ENCODE data around the gene ROR2.
A peak's percentile ranks its signal among the peaks of the same experiment; 100 is the strongest.

ROR2 gene

GRCh38 chr9:91771864-91772263 is 178.2 kb downstream of the ROR2 start:
- DNase-seq (ENCODE audit: low spot score), result no peak

GRCh38 chr9:91771027-91771426 is 179.0 kb downstream of the ROR2 start:
- peak; percentile 20 for DNase-seq (ENCODE audit: low spot score)

- no peak for DNase-seq (ENCODE audit: low spot score)
Observed at GRCh38 chr9:91770229-91770628, 179.8 kb downstream of the ROR2 start.

- DNase-seq (ENCODE audit: low spot score), result no peak
Observed at GRCh38 chr9:91768977-91769916, 180.8 kb downstream of the ROR2 start.

GRCh38 chr9:91768507-91768906 is 181.5 kb downstream of the ROR2 start:
- DNase-seq (ENCODE audit: low spot score), result no peak

GRCh38 chr9:91766315-91767069 is 183.5 kb downstream of the ROR2 start:
- DNase-seq (ENCODE audit: low spot score), result no peak

- DNase-seq (ENCODE audit: low spot score), result no peak
Observed at GRCh38 chr9:91765296-91765695, 184.7 kb downstream of the ROR2 start.

- DNase-seq (ENCODE audit: low spot score), result no peak
Observed at GRCh38 chr9:91764661-91765060, 185.4 kb downstream of the ROR2 start.

GRCh38 chr9:91761362-91761761 is 188.7 kb downstream of the ROR2 start:
- DNase-seq (ENCODE audit: low spot score), result no peak

GRCh38 chr9:91760906-91761305 is 189.1 kb downstream of the ROR2 start:
- no peak for DNase-seq (ENCODE audit: low spot score)

- peak; percentile 47 for DNase-seq (ENCODE audit: low spot score)
Observed at GRCh38 chr9:91758491-91758981, 191.5 kb downstream of the ROR2 start.

- DNase-seq (ENCODE audit: low spot score), result no peak
Observed at GRCh38 chr9:91757782-91758181, 192.2 kb downstream of the ROR2 start.

GRCh38 chr9:91756510-91756780 is 193.6 kb downstream of the ROR2 start:
- DNase-seq (ENCODE audit: low spot score), result no peak

- no peak for DNase-seq (ENCODE audit: low spot score)
Observed at GRCh38 chr9:91755761-91756509, 194.1 kb downstream of the ROR2 start.

GRCh38 chr9:91753711-91754110 is 196.3 kb downstream of the ROR2 start:
- no peak for DNase-seq (ENCODE audit: low spot score)

- DNase-seq (ENCODE audit: low spot score), result no peak
Observed at GRCh38 chr9:91751922-91752321, 198.1 kb downstream of the ROR2 start.

- no peak for DNase-seq (ENCODE audit: low spot score)
Observed at GRCh38 chr9:91750343-91750742, 199.7 kb downstream of the ROR2 start.

- DNase-seq (ENCODE audit: low spot score), result no peak
Observed at GRCh38 chr9:91746904-91747303, 203.1 kb downstream of the ROR2 start.

- DNase-seq (ENCODE audit: low spot score), result no peak
Observed at GRCh38 chr9:91746357-91746756, 203.7 kb downstream of the ROR2 start.

GRCh38 chr9:91744114-91744513 is 205.9 kb downstream of the ROR2 start:
- DNase-seq (ENCODE audit: low spot score), result no peak

- no peak for DNase-seq (ENCODE audit: low spot score)
Observed at GRCh38 chr9:91741522-91741921, 208.5 kb downstream of the ROR2 start.

GRCh38 chr9:91740701-91741100 is 209.3 kb downstream of the ROR2 start:
- no peak for DNase-seq (ENCODE audit: low spot score)

Measured in HuH-7 (cell line).